SK-N-SH treated with all-trans-retinoic acid at 6 μM for 48 hours (cell line): ENCODE results near the gene CDH26.

Source experiments
- ATAC-seq: fragments of 200-7000 bp; cut with Tn5 transposase; 3 replicates; pipeline ENCODE4 v1.9.1; 2020; ENCODE audit warnings: mild to moderate bottlenecking, moderate library complexity
- ARNTL ChIP-seq: fragments of 450-650 bp; formaldehyde crosslinking; IDR thresholded peaks from 2 replicates; pipeline ENCODE4 v1.5.0; 2020; ENCODE audit warnings: low read depth, mild to moderate bottlenecking, moderate library complexity, borderline replicate concordance
- BACH2 ChIP-seq: fragments of 250-450 bp; sonication (Bioruptor Pico); IDR thresholded peaks from 2 replicates; pipeline ENCODE4 v1.9.0; 2021; ENCODE audit warnings: mild to moderate bottlenecking, borderline replicate concordance
- CREB5 ChIP-seq: fragments of 250-450 bp; sonication (Bioruptor Pico); IDR thresholded peaks from 2 replicates; pipeline ENCODE4 v1.5.1; 2020; ENCODE audit warnings: low read depth, mild to moderate bottlenecking, moderate library complexity
- CSDC2 ChIP-seq: fragments of 250-450 bp; sonication (Bioruptor Pico); IDR thresholded peaks from 2 replicates; pipeline ENCODE4 v1.5.0; 2020; ENCODE audit warnings: mild to moderate bottlenecking, moderate library complexity
- CSRNP3 ChIP-seq: fragments of 250-450 bp; sonication (Bioruptor Pico); IDR thresholded peaks from 2 replicates; pipeline ENCODE4 v1.5.1; 2021; ENCODE audit warnings: mild to moderate bottlenecking, moderate library complexity
- ESRRG ChIP-seq: fragments of 250-450 bp; sonication (Bioruptor Pico); IDR thresholded peaks from 2 replicates; pipeline ENCODE4 v1.6.1; 2021; ENCODE audit warnings: mild to moderate bottlenecking
- GLIS3 ChIP-seq: fragments of 250-450 bp; sonication (Bioruptor Pico); IDR thresholded peaks from 2 replicates; pipeline ENCODE4 v1.5.0; 2020; ENCODE audit warnings: mild to moderate bottlenecking, moderate library complexity
- ISL1 ChIP-seq: fragments of 250-450 bp; sonication (Bioruptor Pico); IDR thresholded peaks from 2 replicates; pipeline ENCODE4 v2.1.2; 2022; ENCODE audit warnings: mild to moderate bottlenecking, moderate library complexity
- PATZ1 ChIP-seq: fragments of 250-450 bp; sonication (Bioruptor Pico); IDR thresholded peaks from 2 replicates; pipeline ENCODE4 v1.8.0; 2020; ENCODE audit warnings: mild to moderate bottlenecking, moderate library complexity, borderline replicate concordance
- POU6F1 ChIP-seq: fragments of 250-450 bp; sonication (Bioruptor Pico); IDR thresholded peaks from 2 replicates; pipeline ENCODE4 v1.8.0; 2021; ENCODE audit warnings: low read depth, mild to moderate bottlenecking, moderate library complexity, borderline replicate concordance
- PPARA ChIP-seq: fragments of 250-450 bp; sonication (Bioruptor Pico); IDR thresholded peaks from 2 replicates; pipeline ENCODE4 v1.5.0; 2020; ENCODE audit warnings: mild to moderate bottlenecking, borderline replicate concordance
- RARB ChIP-seq: fragments of 250-450 bp; sonication (Bioruptor Pico); IDR thresholded peaks from 2 replicates; pipeline ENCODE4 v1.8.0; 2021; ENCODE audit warnings: mild to moderate bottlenecking, moderate library complexity
- TCF4 ChIP-seq: fragments of 250-450 bp; sonication (Bioruptor Pico); IDR thresholded peaks from 2 replicates; pipeline ENCODE4 v1.8.0; 2021; ENCODE audit warnings: mild to moderate bottlenecking, moderate library complexity, borderline replicate concordance
- TSHZ2 ChIP-seq: fragments of 250-450 bp; sonication (Bioruptor Pico); IDR thresholded peaks from 2 replicates; pipeline ENCODE4 v1.5.0; 2020; ENCODE audit warnings: mild to moderate bottlenecking, moderate library complexity
- ZC3H10 ChIP-seq: fragments of 250-450 bp; sonication (Bioruptor Pico); IDR thresholded peaks from 2 replicates; pipeline ENCODE4 v1.5.1; 2021; ENCODE audit warnings: mild to moderate bottlenecking, moderate library complexity
- ZFP30 ChIP-seq: fragments of 450-650 bp; formaldehyde crosslinking; IDR thresholded peaks from 2 replicates; pipeline ENCODE4 v1.5.0; 2022; ENCODE audit warnings: mild to moderate bottlenecking, moderate library complexity
- ZNF565 ChIP-seq: fragments of 450-650 bp; formaldehyde crosslinking; conservative IDR thresholded peaks from 2 replicates; pipeline ENCODE4 v1.5.0; 2020; ENCODE audit warnings: low read depth, mild to moderate bottlenecking, moderate library complexity
- ZNF70 ChIP-seq: fragments of 450-650 bp; formaldehyde crosslinking; IDR thresholded peaks from 2 replicates; pipeline ENCODE4 v1.5.0; 2020; ENCODE audit warnings: mild to moderate bottlenecking, moderate library complexity

The CDH26 gene

GRCh38 chr20:59925359-59925758 is 32.9 kb upstream of the CDH26 start:
- no peak for TF ChIP-seq RARB
- TF ChIP-seq BACH2 (CRISPR knock-in tag) = no peak
- TF ChIP-seq ARNTL = no peak
- no peak for TF ChIP-seq ESRRG
- TF ChIP-seq ZC3H10 = no peak
- ATAC-seq = no peak

GRCh38 chr20:59925899-59926298 is 32.3 kb upstream of the CDH26 start:
- TF ChIP-seq ISL1 (CRISPR knock-in tag) = peak; percentile 29; the same call in 1 of the 2 replicates
- no peak for TF ChIP-seq ARNTL
- peak; percentile 54 for ATAC-seq

- TF ChIP-seq ZC3H10 (no peak), PPARA (CRISPR knock-in tag) (no peak), GLIS3 (CRISPR knock-in tag) (no peak), ISL1 (CRISPR knock-in tag) (no peak), PATZ1 (CRISPR knock-in tag) (no peak), BACH2 (CRISPR knock-in tag) (no peak), CSDC2 (CRISPR knock-in tag) (no peak), POU6F1 (no peak), TCF4 (CRISPR knock-in tag) (no peak), ZNF565 (CRISPR knock-in tag) (no peak), ZNF70 (no peak), ESRRG (no peak), TSHZ2 (CRISPR knock-in tag) (no peak)
Measured at GRCh38 chr20:59931511-59932312, 26.5 kb upstream of the CDH26 start.

GRCh38 chr20:59932616-59933295 is 25.5 kb upstream of the CDH26 start:
- TF ChIP-seq ARNTL (no peak), ZFP30 (no peak), CREB5 (CRISPR knock-in tag) (no peak)
- TF ChIP-seq, all 23 proteins: peak for 0
- ATAC-seq = no peak

More at GRCh38 chr20:59931511-59932312, 26.5 kb upstream of the CDH26 start:
- ATAC-seq = no peak

- no peak for TF ChIP-seq TCF4 (CRISPR knock-in tag)
- TF ChIP-seq CSRNP3 = no peak
- TF ChIP-seq PPARA (CRISPR knock-in tag) = no peak
- no peak for TF ChIP-seq ZC3H10
- no peak for TF ChIP-seq ESRRG
- no peak for TF ChIP-seq BACH2 (CRISPR knock-in tag)
- no peak for TF ChIP-seq ARNTL
- peak; percentile 80 for ATAC-seq
Measured at GRCh38 chr20:59933296-59933848, 24.9 kb upstream of the CDH26 start, which contains the start of gene SYCP2. SYCP2 (minus strand) TSS chr20:59933637; CDS start chr20:59922413, 11,224 bp downstream.
